Lower leg skin (tissue), 4 donors: ENCODE data around the gene HHIP. TPM values are rescaled to one million over a fixed set of nuclear protein-coding genes. Genes with fewer than 3 reads are reported as not detected.

Source experiments
- DNase-seq, 2 donors: peaks; one replicate each; pipeline ENCODE4 v3.0.0-alpha.2; 2019; ENCODE audit warnings: low spot score in 2 of 2
- H3K4me3 ChIP-seq: fragments of 200-600 bp; sonication (generic); 2 replicates; pipeline ENCODE4 v1.5.1; 2017; ENCODE audit warnings: mild to moderate bottlenecking, low read depth; ENCODE audit not compliant: poor library complexity, severe bottlenecking
- CTCF ChIP-seq, 3 donors: fragments of 450-650 bp; IDR thresholded peaks; one replicate each; pipeline ENCODE4 v1.5.1; 2016; ENCODE audit warnings: antibody characterized with exemption in 3 of 3, mild to moderate bottlenecking in 3 of 3, moderate library complexity in 2 of 3
- POLR2A ChIP-seq, 2 donors: fragments of 450-650 bp; IDR thresholded peaks; one replicate each; pipeline ENCODE4 v1.6.1; 2016 to 2017; ENCODE audit warnings: antibody characterized with exemption in 2 of 2, mild to moderate bottlenecking in 1 of 2, moderate library complexity in 1 of 2
- WGBS, 2 donors: methylation state at CpG; one replicate each; pipeline ENCODE4 v1.1.5; 2018; 5-methylcytosine and 5-hydroxymethylcytosine counted together
- intact Hi-C: fragments of 100-400 bp; cut with DNase I; formaldehyde crosslinking; loops from one replicate; pipeline ENCODE4 v1.15.0; 2023; ENCODE audit warnings: low total_unique reads
- total RNA-seq, 4 donors: library from RNA; depleted of rRNA; stranded (reverse); fragments of >200 nt; gene quantifications; one replicate each; pipeline ENCODE4 v1.1.0, GENCODE V29; 2016

Gene HHIP
- total RNA-seq, 4 donors from 2014 or later, result 0.03 to 0.04 TPM; not detected in 2

DNA sequence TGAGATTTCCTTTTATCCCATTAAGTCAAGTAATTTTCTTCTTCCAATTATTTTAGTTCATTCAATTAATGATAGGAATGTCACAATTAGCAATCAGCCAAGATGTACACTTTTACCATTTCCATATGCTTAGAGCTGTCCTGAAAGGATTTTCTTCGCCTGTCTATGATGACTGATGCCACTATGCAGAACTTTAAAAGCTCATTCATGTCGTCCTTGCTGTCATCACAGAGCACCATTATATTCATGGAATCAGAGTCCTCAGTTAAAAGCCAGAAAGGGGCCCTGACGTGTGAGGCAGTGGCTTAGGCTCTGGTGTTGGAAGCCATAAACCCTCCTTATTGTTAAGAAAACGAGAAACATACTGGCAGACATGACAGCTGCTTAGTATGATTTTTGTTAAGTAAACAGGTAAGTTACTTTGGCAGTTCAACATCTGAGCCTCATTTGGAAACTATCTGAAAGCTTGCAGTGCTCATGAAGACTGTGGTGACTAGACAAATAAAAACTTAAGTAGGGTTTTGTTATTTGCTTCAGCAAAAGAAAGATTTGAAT lies 73.1 kb downstream of the HHIP start:
- no peak overlapping the region for H3K4me3 ChIP-seq
- 71 to 82% methylated on average over 4 of the region's 4 CpGs for WGBS, 2 donors
- DNase-seq, result no peak
- no peak for TF ChIP-seq CTCF (IDR thresholded peaks at IDR 0.05)
- TF ChIP-seq POLR2A (IDR thresholded peaks at IDR 0.05), result no peak
- intact Hi-C loops, result loop anchor here (5.0 kb wide), 1 partner anchor 1087 kb away; no protein-coding TSS in a partner anchor

DNA sequence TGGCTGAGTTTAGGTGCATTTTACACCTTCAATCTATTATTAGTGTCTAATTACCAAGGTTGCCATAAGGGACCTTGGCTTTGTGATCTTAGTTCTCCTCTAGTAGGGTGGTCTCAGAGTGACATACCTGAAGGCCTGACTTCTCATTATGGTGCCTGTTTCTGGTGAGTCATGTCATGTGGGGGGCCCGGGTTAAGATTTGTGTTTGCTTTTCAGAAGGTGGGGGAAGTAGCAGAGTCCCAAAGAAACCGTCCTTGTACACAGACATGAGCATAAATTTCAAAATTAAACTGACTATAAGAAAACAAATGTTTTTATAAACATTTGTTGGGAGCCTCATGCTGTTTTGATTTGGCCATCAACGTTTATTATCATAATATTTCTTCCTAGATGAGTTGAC lies 74.5 kb downstream of the HHIP start:
- intact Hi-C loops, result no loop called here
- H3K4me3 ChIP-seq, result no peak overlapping the region
- 68 to 70% methylated on average over 3 of the region's 3 CpGs for WGBS, 2 donors
- TF ChIP-seq CTCF (IDR thresholded peaks at IDR 0.05) (no peak), POLR2A (IDR thresholded peaks at IDR 0.05) (no peak)
- DNase-seq, result no peak

DNA sequence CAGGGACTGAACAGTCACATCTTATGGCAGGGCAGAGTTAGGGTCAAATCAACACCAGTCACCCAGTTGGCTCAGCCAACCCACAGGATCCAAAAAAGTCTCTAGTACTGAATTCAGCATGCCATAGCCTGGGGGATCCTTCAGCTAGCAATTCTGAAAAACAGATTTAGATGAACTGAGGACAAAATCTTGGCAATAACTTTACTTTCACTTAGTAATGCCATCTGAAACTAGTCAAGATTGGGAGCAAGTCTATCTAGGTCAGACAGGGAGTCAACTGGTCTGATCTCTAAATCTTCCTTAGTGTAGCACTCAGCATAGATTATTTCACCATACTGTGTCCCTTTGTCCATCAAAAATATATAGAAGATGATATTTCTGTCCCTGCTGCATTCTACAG lies 76.0 kb downstream of the HHIP start:
- intact Hi-C loops, result no loop called here
- H3K4me3 ChIP-seq, result no peak overlapping the region
- TF ChIP-seq CTCF (IDR thresholded peaks at IDR 0.05) (no peak), POLR2A (IDR thresholded peaks at IDR 0.05) (no peak)
- no peak for DNase-seq

GRCh38 chr4:144723471-144723870 lies 77.5 kb downstream of the HHIP start:
- no peak overlapping the region for H3K4me3 ChIP-seq
- intact Hi-C loops, result no loop called here
- TF ChIP-seq POLR2A (IDR thresholded peaks at IDR 0.05), result no peak
- no peak for TF ChIP-seq CTCF (IDR thresholded peaks at IDR 0.05)
- DNase-seq, result no peak

DNA sequence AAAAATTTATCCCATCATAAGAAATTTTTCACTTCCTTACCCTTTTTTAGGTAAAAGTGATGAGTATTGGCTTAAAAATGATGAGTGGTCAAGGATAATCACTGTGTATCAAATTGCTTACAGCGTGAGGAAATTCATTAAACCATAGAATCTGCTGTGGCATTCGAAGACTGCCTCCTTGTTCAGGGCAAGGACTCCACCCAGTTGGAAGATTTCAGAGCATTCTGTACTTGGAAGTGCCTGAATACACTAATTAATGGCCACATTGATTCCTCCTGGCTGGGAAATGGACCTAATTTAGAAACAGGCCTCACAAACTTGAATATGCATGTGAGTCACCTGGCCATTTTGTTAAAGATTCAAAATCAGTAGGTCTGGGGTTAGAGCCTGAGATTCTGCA lies 83.2 kb downstream of the HHIP start:
- intact Hi-C loops, result no loop called here
- no peak overlapping the region for H3K4me3 ChIP-seq
- no peak for DNase-seq
- no peak for TF ChIP-seq CTCF (IDR thresholded peaks at IDR 0.05)
- no peak for TF ChIP-seq POLR2A (IDR thresholded peaks at IDR 0.05)
- 71 to 73% methylated on average over 2 of the region's 2 CpGs for WGBS, 2 donors
